GM21526 (cell line): ENCODE measurements around the gene GSK3B.
A peak's percentile ranks its signal among the peaks of the same experiment; 100 is the strongest.

Experiments used
- ATAC-seq: cut with Tn5 transposase; IDR thresholded peaks from one replicate; pipeline ENCODE4 v1.9.1; 2021; ENCODE audit warnings: moderate library complexity; ENCODE audit not compliant: unreplicated experiment, low FRiP score

The GSK3B gene

DNA sequence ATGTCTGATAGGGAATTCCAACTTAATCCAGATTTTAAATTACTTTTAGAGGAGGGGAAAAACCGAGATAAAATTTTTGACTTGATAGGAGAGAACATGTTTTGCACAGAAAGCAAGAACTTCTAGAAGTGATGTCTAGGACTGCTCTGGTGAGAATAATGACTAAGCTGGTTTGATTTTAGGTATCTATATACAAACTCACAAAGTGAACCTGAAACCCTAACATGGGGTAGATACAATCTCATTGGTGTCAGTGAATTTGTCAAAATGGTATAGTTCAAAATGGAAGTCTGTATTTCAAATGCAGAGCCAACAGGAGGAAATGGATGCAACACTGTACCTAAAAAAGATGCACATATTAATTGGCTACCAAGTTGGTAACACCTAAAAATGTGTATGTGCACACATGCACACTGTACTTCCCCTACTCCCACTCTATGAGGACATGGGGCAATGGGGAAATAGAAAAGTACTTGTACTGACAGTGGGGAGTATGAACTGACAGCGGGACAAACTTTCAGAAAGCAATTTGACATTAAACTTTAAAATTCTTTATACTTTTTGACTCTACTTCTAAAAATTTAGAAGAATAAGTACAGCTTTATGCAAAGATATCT is 259.4 kb downstream of the GSK3B start:
- peak; percentile 58 for ATAC-seq

DNA sequence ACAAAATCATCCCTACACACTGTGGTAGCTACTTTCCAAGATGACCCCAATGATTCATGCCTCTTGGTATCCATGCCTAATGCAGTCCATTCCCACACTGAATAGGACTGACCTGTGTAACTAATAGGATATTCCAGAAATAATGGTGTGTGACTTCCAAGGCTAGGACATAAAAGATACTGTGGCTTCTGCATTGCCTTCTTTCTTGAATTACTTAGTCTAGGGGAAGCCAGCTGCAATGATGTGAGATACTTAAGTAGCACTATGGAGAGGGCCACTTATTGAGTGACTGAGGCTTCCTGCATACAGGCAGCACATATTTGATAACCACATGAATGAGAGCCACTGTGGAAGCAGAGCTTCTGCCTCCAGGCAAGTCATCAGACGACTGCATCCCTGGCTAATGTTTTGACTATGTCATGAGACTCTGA is 262.3 kb downstream of the GSK3B start:
- ATAC-seq: no peak

DNA sequence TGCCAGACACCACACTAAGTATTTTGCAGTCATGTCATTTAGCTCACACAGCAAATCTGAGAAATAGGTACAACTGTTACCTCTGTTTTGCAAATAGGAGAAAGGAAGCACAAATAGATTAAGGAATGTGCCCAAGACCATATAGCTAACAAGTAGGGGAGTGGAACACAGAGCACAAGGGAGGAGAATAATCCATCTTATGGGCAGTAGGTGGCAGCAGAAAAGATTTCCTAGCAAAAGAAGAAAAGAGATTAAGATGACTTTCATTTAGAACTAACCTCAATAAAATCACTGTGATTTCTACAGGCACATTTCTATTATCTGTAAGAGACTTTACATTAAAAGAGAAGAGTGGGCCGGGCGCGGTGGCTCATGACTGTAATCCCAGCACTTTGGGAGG is 263.2 kb downstream of the GSK3B start:
- ATAC-seq: no peak

DNA sequence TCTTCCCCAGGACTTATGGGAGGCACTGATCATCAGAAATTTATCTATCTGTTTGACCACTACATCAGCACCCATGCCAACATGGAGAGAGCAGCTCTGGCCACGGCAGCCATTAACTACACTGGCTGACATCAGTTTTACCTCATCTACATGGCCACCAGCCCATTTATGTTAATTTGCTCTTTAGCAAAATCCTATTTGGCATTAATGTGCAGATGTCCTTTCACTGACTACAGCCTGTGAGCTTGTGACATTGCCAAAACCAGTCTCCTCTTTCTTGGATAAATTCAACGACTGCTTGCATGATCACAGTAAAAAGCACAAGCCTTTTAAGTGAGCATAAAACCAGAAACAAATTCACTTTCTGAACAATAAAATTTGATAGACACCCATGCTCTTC is 264.8 kb downstream of the GSK3B start:
- no peak for ATAC-seq

DNA sequence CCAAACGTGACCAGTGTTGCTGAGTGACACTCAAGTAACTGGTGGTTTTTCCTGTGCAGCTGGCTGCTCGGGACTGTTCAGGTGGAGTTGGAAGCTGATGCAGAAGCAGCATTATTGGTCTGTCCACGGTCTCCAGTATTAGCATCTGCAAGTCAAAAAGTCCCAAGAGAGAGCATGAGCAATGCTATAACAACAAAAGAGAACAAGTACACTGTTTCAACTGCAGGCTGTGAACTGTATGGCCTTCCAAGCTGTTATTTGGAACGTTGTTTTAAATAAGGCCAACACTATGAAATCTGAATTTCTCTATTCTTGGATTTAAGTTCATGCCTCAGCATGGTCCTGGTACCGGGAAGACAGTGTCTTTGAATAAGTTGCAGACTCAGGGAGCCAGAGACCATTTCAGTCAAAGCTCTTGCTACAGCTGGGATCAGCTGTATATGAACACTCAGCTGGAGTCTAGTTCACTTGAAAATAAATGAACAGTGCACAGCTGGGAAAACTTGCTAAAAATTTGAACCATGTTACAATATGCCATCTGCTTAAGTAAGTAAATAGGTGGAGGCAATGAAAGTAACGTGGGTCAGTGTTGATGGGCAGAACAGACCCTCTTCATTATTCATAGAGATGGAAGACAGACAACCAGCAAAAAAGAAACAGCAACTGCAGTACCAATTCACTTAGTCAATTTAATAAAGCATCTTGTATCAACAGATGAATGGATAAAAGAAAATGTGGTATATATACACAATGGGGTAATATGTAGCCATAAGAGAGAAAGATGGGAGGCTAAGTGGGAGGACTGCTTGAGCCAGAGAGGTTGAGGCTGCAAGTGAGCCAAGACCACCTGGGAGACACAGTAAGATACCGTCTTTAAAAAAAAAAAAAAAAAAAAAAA is 267.3 kb downstream of the GSK3B start:
- ATAC-seq: no peak

DNA sequence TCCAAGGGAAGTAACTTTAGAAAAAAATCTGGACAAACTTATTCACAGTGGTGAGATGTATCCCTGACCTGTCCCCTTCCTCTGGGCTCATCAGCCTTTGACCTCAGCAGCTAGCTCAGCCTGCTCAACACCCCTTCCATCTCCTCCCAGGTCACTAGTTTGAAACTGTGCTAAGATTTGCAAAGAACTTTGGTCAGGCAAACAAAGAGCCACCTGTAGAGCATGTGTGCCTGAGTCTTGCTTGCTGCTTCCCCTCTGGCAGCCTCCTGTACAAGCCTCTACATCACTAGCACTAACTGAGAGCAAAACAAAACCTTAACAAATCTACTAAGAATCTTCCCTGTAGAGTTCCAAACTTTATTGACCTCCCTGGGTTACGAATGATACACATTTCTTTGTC is 268.4 kb downstream of the GSK3B start:
- ATAC-seq: no peak

DNA sequence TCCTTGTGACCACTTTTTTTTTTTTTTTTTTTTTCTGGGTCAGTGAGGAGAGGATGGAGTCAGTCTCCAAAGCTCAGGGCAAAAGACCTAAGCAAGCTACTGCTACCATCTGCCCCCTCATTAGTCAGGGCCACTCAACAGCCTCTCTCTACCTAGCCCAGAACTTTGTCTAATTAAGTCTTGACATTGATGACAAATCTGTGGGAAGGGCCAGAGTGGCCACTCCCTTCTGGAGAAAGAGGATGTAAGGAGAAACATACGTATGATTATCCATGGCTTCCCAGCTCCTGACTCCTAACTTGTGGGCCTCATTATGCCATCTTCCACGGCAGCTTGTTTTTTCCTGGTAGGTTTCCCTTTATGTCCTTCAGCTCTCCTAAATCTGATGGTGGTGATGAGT is 274.4 kb downstream of the GSK3B start:
- no peak for ATAC-seq

DNA sequence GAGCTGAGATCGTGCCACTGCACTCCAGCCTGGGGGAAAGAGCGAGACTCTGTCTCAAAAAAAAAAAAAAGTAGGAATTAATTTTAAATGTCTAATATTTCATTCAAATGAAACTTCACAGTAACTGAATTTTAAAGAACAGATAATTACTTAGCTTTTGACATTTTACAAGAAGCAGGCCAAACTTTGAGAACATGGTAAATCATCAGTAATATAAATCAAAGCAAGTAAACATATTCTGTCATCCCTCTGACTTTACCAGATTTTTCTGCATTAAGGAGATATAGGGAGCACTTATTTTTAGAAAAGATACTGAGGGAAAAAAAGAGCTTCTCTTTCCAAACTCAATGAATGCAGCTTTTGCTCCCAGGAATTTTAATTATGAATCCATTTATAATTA is 275.3 kb downstream of the GSK3B start:
- ATAC-seq: no peak

DNA sequence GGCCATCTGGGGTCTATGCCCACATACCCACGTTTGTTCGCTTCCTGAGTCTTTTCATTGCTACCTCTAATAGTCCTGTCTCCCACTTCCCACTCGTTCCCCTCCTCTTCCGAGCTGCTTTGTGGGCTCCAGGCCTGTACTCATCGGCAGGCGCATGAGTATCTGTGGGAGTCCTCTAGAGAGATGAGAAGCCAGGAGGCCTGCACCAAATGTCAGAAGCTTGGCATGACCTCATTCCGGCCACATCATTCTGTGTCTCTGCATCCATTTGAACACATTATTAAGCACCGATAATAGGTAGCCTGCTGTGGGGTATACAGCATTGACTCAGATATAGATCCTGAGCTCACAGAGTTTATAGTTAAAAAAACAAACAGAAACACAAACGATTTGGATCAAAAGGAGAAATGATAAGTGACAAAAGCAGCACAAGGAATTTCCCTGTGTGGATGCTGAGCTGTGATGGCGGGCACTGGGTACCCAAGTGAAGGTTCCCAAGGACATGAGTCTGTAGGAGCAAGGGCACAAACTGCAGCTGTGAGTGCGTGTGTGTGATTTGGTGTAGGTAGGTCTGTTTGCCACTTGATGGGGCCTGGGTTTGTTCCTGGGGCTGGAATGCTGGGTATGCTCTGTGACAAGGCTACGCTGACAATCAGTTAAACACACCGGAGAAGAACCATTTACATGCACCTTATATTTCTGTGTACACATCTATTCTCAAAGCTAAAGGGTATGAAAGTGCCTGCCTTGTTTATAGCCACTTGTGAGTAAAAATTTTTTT is 276.5 kb downstream of the GSK3B start:
- ATAC-seq: no peak

DNA sequence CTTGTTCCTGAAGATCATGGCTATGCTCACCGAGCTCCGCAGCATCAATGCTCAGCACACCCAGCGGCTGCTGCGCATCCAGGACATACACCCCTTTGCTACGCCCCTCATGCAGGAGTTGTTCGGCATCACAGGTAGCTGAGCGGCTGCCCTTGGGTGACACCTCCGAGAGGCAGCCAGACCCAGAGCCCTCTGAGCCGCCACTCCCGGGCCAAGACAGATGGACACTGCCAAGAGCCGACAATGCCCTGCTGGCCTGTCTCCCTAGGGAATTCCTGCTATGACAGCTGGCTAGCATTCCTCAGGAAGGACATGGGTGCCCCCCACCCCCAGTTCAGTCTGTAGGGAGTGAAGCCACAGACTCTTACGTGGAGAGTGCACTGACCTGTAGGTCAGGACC is 277.2 kb downstream of the GSK3B start:
- ATAC-seq: no peak

DNA sequence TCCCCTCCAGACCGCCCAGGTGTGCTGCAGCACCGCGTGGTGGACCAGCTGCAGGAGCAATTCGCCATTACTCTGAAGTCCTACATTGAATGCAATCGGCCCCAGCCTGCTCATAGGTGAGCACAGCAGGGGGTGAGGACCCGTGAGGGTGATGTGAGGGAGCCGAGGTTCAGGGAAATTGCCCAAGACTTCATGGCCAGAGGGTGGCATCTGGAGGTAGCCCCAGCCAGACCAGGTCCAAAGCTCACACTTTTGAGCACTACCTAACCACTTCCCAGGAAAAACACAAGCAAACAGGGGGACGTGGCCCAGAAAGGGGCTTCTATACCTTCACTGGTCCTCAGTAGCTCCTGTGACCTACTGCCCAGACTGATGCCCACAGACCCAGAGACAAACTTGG is 278.5 kb downstream of the GSK3B start:
- ATAC-seq: no peak

DNA sequence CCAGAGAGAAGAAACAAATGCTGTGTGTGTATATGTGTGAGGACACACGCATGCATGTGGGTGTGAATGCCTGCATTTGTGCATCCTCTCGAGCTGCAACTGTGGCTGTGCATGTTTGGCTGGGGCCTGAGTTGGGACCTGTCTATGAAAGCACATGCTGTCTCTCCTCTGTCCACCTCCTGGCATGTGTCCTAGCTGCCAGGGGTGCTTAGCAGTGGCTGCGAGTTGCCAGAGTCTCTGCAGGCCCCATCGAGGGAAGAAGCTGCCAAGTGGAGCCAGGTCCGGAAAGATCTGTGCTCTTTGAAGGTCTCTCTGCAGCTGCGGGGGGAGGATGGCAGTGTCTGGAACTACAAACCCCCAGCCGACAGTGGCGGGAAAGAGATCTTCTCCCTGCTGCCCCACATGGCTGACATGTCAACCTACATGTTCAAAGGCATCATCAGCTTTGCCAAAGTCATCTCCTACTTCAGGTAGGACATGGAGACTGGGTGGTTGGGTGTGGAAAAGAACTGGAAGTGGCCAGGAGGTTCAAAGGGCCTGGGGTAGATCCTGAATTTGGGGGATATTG is 281.7 kb downstream of the GSK3B start:
- no peak for ATAC-seq

DNA sequence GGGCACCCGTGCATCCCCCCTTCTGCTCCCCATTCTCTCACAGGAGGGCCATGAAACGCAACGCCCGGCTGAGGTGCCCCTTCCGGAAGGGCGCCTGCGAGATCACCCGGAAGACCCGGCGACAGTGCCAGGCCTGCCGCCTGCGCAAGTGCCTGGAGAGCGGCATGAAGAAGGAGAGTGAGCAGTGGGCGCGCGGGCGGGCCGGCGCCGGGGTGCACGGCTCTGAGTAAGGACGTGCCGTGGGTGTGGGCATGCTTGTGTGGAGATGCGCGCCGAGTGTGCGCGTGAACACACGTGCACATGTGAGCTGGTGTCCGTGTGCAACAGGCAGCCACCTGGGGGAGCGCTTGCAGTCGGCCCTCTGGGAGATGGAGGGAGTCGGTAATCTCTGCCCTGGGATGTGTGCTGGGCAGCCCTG is 284.2 kb downstream of the GSK3B start:
- peak; percentile 85 for ATAC-seq

DNA sequence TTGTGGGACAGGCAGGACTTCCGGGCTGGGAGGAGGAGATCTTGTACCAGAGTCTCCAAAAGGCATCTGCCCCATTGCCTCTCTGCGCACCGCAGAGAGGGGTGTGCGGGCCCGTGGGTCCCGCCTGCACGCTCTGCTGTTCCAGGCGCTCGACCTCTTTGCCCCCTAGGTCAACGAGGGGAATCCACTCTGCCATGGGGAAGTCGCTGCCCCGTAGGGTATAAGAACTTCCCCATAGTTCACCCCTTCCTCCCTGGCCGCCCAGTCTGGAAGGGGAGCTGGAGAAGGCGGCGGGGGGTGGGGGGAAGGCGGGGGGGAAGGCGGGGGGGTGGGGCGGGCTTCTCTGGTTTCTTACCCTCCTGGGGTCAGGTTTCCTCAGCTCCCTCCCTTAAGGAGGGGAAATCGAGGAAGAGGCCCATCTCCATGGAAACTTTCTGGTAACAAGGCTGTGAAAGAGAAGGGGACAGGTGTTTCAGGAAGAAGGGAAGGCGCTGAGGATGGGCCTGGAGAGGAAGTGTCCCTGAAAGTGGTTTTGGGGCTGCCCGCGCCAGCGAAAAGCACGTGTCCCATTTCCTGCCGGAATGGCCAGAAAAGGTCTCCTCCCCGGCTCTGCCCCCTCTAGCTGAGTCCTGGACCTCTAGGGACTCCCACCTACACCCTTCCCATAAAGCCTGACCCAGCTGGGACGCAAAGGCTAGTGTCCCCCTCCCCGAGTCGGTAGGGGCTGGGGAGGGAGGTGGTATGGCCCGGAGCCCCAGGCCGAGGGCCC is 284.8 kb downstream of the GSK3B start:
- peak; percentile 12 for ATAC-seq

DNA sequence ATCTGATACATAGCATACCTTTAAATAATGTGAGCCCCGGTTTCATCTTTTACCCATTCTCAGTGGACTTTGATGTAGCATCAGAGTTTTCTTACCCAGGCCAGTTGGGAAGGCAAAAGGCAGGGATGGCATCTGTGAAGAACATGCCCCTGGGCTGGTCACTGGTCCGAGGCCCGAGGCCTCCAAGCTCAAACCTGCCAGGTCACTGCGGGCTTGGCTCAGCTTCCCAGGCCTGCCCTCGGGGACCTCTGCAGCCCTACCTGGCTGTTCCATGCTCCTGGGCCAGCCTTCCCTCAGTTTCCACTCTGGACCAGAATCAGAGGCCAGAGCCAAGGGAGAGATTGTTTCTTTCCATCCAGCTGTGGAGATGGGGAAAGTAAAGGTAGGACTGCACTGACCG is 285.4 kb downstream of the GSK3B start:
- no peak for ATAC-seq

DNA sequence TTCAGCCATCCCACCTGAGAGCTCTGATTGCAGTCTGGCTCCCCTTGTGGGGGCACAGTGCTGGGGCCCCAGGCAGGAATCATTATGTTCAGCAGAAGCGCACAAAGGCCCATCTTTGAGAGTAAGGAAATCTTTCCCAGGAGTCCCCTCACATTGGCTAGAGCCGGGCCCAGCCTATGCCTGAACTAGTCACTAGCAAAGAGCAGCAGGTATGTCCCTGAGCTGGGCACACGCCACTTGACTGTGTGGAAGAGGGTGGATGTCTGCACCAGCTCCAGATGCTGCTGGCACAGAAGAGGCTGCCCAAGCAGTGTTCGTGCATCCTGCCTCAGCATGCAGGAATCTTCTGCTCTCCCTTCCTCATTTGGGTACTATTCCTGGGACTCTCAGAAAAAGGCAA is 286.0 kb downstream of the GSK3B start:
- no peak for ATAC-seq

DNA sequence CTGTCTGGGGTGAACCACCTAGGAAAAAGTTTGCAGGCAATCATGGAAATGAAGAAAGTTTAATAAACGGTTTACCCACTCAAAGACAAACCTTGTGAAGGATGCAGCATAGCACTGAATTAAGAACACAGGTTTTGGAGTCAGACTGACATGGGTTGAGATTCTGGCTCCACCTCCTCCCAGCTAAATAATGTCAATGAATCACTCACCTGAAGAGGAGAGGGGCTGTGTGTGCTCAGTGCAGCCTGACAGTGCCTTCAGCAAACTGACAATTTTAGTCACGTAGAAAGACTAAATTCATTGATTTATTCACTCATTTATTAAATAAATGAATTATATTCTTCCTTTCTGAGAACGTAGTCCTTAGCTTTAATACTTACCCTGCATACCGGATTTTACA is 293.4 kb downstream of the GSK3B start:
- no peak for ATAC-seq

DNA sequence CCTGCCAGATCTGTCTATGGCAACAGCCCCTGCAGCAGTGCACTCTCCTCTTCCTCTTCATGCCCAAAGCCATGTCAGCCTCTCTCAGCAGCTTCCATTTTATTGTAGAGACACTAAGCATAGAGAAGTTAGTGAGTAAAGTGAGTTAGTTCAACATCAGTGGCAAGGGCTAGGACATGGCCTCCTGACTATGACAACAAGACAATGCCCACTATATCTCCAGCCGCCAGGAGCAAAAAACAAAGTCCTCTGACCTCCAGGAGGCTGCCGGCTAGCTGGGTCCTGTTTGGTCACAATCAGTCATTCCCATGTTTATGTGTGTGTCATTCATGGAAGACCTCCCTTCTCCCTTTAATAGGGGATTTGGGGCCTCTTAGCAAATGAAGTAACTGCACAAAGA is 297.5 kb downstream of the GSK3B start:
- ATAC-seq: no peak

DNA sequence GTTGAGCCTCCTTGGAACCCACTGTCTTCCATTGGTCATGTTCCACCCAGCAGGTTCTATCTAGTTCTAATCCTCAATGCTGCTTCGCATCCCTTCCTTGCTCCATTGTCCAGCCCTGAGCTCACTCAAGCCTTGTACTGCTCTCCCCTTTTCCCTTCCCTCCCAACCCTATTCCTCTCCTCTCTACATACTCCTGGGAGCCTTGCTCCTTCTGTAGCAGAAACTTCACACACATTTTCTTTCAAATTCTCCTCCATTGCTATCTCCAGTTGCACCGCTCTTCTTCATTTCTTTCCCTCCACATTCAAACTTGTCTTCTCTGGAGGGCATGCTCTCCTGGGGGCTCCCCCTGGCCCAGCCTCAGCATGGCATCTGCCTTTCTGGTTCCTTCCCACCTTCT is 297.9 kb downstream of the GSK3B start:
- no peak for ATAC-seq

DNA sequence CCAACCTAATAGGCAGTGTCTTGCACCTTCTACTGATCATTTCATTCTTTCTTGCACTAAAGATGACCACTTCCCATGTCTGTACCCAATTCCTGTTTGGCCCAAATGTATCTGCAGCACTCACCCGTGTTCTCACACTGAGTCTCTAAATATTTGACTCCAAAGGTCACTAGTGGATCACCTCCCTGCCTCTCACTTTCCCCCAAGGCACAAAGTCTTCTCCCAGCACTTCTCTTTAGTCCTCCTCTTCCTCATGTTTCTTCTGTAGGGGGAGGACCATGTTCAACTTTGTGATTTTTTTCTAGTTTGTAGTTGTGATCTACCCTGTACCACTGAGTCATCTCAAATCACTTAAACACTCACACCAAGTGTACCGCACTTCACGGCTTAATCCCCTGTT is 298.4 kb downstream of the GSK3B start:
- ATAC-seq: no peak
